GM12878 (cell line): ENCODE measurements around the gene SIK3.

Experiments used
- CBFB ChIP-seq: IDR thresholded peaks from 2 replicates; pipeline ENCODE4 v1.6.1; 2016; ENCODE audit warnings: antibody characterized with exemption, low read depth
- CTCF ChIP-seq, 3 experiments: IDR thresholded peaks in 2 of 3; conservative IDR thresholded peaks in 1 of 3; 2 replicates each; pipeline ENCODE4 v1.5.1; 2011; ENCODE audit warnings: low read depth in 3 of 3, low read length in 3 of 3, mild to moderate bottlenecking in 3 of 3, control low read depth in 2 of 3, moderate library complexity in 2 of 3, inconsistent platforms in 1 of 3, mixed read lengths in 1 of 3; ENCODE audit not compliant: control insufficient read depth in 2 of 3, insufficient read depth in 1 of 3; ENCODE audit errors: extremely low read depth in 1 of 3
- MTA3 ChIP-seq: IDR thresholded peaks from 2 replicates; pipeline ENCODE4 v1.6.1; 2012; ENCODE audit warnings: low read length, inconsistent platforms, borderline replicate concordance

- TF ChIP-seq MTA3 (no peak), CBFB (no peak), CTCF (IDR thresholded peaks at IDR 0.05 in 2 of 3, conservative IDR thresholded peaks at IDR 0.05 in 1 of 3; ENCODE audit: control insufficient read depth in 2 of 3, extremely low read depth in 1 of 3, insufficient read depth in 1 of 3, low read depth in 3 of 3, low read length in 3 of 3) (no peak)
Measured at GRCh38 chr11:117143390-117143789, 45.2 kb upstream of the SIK3 start.
